Erythroblast (primary cell): Measurements from ENCODE around the gene NT5C3B.

Experiments used
- GATA1 ChIP-seq: IDR thresholded peaks from 2 replicates; pipeline ENCODE4 v1.6.1; 2011; ENCODE audit warnings: low read depth, mild to moderate bottlenecking, control low read depth, low read length, moderate library complexity
- POLR2A ChIP-seq: IDR thresholded peaks from 2 replicates; pipeline ENCODE4 v1.6.1; 2011; ENCODE audit warnings: mild to moderate bottlenecking, low read length

- TF ChIP-seq POLR2A (no peak), GATA1 (no peak)
Observed at GRCh38 chr17:41784207-41784744, 51.8 kb downstream of the NT5C3B start.
